SK-N-SH (cell line): ENCODE results near the gene CNOT4. TPM values are rescaled to one million over a fixed set of nuclear protein-coding genes. Genes with fewer than 3 reads are reported as not detected.

Experiments used
- CTCF ChIA-PET: fragments of 300-600, 350-600 bp; formaldehyde crosslinking; extraction: SDS; loops from one replicate; lab custom pipeline; 2021; lab: Yijun Ruan, JAX
- POLR2A ChIA-PET: fragments of 350-600 bp; sonication (Branson Sonifier 250); formaldehyde crosslinking; extraction: SDS; loops from one replicate; lab custom pipeline; 2020; ENCODE audit warnings: antibody characterized with exemption, inconsistent platforms; lab: Yijun Ruan, JAX
- DNase-seq: peaks from one replicate; pipeline ENCODE4 v3.0.0; 2012
- H2AFZ ChIP-seq: fragments of 200-600 bp; sonication (generic); 2 replicates; pipeline ENCODE4 v1.8.1; 2016; ENCODE audit warnings: antibody characterized with exemption, mild to moderate bottlenecking, low read depth
- H3F3A ChIP-seq: fragments of 200-600 bp; sonication (generic); replicated peaks from 2 replicates; pipeline ENCODE3; 2016; ENCODE audit warnings: antibody characterized with exemption, mild to moderate bottlenecking; ENCODE audit not compliant: insufficient read depth
- H3K27ac ChIP-seq, 2 experiments: fragments of 200-500 bp in 1 of 2; fragments of 200-600 bp in 1 of 2; sonication (Bioruptor generic) in 1 of 2; sonication (generic), shearing (Covaris generic) in 1 of 2; 2 replicates each; pipeline versions ENCODE4 v1.5.1 to v1.6.1; 2014 to 2016; ENCODE audit warnings: low read depth in 2 of 2, inconsistent platforms in 1 of 2, low read length in 1 of 2, mild to moderate bottlenecking in 1 of 2, mixed read lengths in 1 of 2
- H3K27me3 ChIP-seq: fragments of 200-600 bp; sonication (generic), shearing (Covaris generic); 2 replicates; pipeline ENCODE4 v1.6.1; 2016; ENCODE audit warnings: mixed run types; ENCODE audit not compliant: insufficient read depth
- H3K36me3 ChIP-seq, 2 experiments: fragments of 200-500 bp in 1 of 2; fragments of 200-600 bp in 1 of 2; sonication (Bioruptor generic) in 1 of 2; sonication (generic) in 1 of 2; replicated peaks in 1 of 2; 2 replicates each; pipeline versions ENCODE3 to v1.5.1; 2014 to 2016; ENCODE audit warnings: low read length in 1 of 2, mild to moderate bottlenecking in 1 of 2; ENCODE audit not compliant: insufficient read depth in 2 of 2, control insufficient read depth in 1 of 2
- H3K4me1 ChIP-seq, 2 experiments: fragments of 200-500 bp in 1 of 2; fragments of 200-600 bp in 1 of 2; sonication (Bioruptor generic) in 1 of 2; sonication (generic), shearing (Covaris generic) in 1 of 2; 2 replicates each; pipeline versions ENCODE4 v1.5.1 to v1.6.1; 2014 to 2016; ENCODE audit warnings: low read depth in 1 of 2, low read length in 1 of 2, mixed run types in 1 of 2; ENCODE audit not compliant: insufficient read depth in 2 of 2, control insufficient read depth in 1 of 2
- H3K4me2 ChIP-seq: fragments of 200-600 bp; sonication (generic), shearing (Covaris generic); 2 replicates; pipeline ENCODE4 v1.6.1; 2017; ENCODE audit warnings: mixed run types
- H3K4me3 ChIP-seq, 2 experiments: fragments of 200-500 bp in 1 of 2; fragments of 200-600 bp in 1 of 2; sonication (Bioruptor generic) in 1 of 2; sonication (generic), shearing (Covaris generic) in 1 of 2; 2 replicates each; pipeline versions ENCODE4 v1.5.1 to v1.8.1; 2014 to 2016; ENCODE audit warnings: low read depth in 2 of 2, inconsistent platforms in 1 of 2, low read length in 1 of 2, mild to moderate bottlenecking in 1 of 2, mixed read lengths in 1 of 2, moderate library complexity in 1 of 2
- H3K79me2 ChIP-seq: fragments of 200-600 bp; sonication (generic); 2 replicates; pipeline ENCODE4 v1.8.1; 2017; ENCODE audit warnings: mild to moderate bottlenecking; ENCODE audit not compliant: insufficient read depth
- H3K9ac ChIP-seq: fragments of 200-600 bp; sonication (generic); 2 replicates; pipeline ENCODE4 v1.6.1; 2017; ENCODE audit warnings: mixed run types
- H3K9me2 ChIP-seq: fragments of 200-600 bp; sonication (generic); 2 replicates; pipeline ENCODE4 v1.6.1; 2017; ENCODE audit warnings: mixed run types
- H3K9me3 ChIP-seq: fragments of 200-600 bp; sonication (generic); 2 replicates; pipeline ENCODE4 v1.6.1; 2017; ENCODE audit warnings: mixed run types, mild to moderate bottlenecking, moderate library complexity
- H4K20me1 ChIP-seq: fragments of 200-600 bp; sonication (generic); 2 replicates; pipeline ENCODE4 v1.6.1; 2017; ENCODE audit warnings: mild to moderate bottlenecking, mixed run types; ENCODE audit not compliant: insufficient read depth
- ELF1 ChIP-seq: IDR thresholded peaks from 2 replicates; pipeline ENCODE4 v1.4.0; 2012
- EP300 ChIP-seq, 2 experiments: IDR thresholded peaks; 2 replicates each; pipeline versions ENCODE4 v1.4.0 to v1.6.1; 2012; ENCODE audit warnings: borderline replicate concordance in 1 of 2, low read depth in 1 of 2, low read length in 1 of 2
- EZH2phosphoT487 ChIP-seq: fragments of 200-600 bp; sonication (generic); IDR thresholded peaks from 2 replicates; pipeline ENCODE4 v1.6.1; 2017; ENCODE audit warnings: low read depth, mixed run types, mild to moderate bottlenecking, antibody characterized with exemption, moderate library complexity, borderline replicate concordance
- FOXJ3 ChIP-seq: sonication (generic); formaldehyde crosslinking; IDR thresholded peaks from 2 replicates; pipeline ENCODE4 v1.5.1; 2020; ENCODE audit warnings: mild to moderate bottlenecking, missing genetic modification reagents
- FOXM1 ChIP-seq: IDR thresholded peaks from 2 replicates; pipeline ENCODE4 v1.4.0; 2012; ENCODE audit warnings: low read depth, mild to moderate bottlenecking
- GABPA ChIP-seq: IDR thresholded peaks from 2 replicates; pipeline ENCODE4 v1.4.0; 2012; ENCODE audit warnings: low read depth, mild to moderate bottlenecking
- JUND ChIP-seq: IDR thresholded peaks from 2 replicates; pipeline ENCODE4 v1.4.0; 2012
- MXI1 ChIP-seq: IDR thresholded peaks from 2 replicates; pipeline ENCODE4 v1.6.1; 2012; ENCODE audit warnings: mild to moderate bottlenecking, low read depth, low read length, improper control_type of control experiment
- NRF1 ChIP-seq: IDR thresholded peaks from 2 replicates; pipeline ENCODE4 v1.6.1; 2012; ENCODE audit warnings: low read depth, mild to moderate bottlenecking, low read length
- RAD21 ChIP-seq: IDR thresholded peaks from 2 replicates; pipeline ENCODE4 v1.6.1; 2012; ENCODE audit warnings: mild to moderate bottlenecking, low read length
- RCOR1 ChIP-seq: fragments of 150-350 bp; IDR thresholded peaks from 2 replicates; pipeline ENCODE4 v1.6.1; 2017; ENCODE audit warnings: antibody characterized with exemption, low read length
- RFX5 ChIP-seq: IDR thresholded peaks from 2 replicates; pipeline ENCODE4 v1.6.1; 2012; ENCODE audit warnings: mild to moderate bottlenecking, improper control_type of control experiment, low read length
- SIN3A ChIP-seq: IDR thresholded peaks from 2 replicates; pipeline ENCODE4 v1.6.1; 2012; ENCODE audit warnings: low read depth, mild to moderate bottlenecking, low read length, moderate library complexity, borderline replicate concordance
- TCF12 ChIP-seq: IDR thresholded peaks from 2 replicates; pipeline ENCODE4 v1.4.0; 2012
- WGBS: methylation state at CpG from one replicate; pipeline ENCODE4 v1.1.6; 2017; ENCODE audit warnings: low lambda C conversion rate; 5-methylcytosine and 5-hydroxymethylcytosine counted together
- polyA plus RNA-seq, 3 experiments: library from polyadenylated mRNA; depleted of rRNA; stranded (reverse); fragments of >200 nt; gene quantifications; 2 replicates each; pipeline ENCODE4 v1.2.3, GENCODE V29; 2012
- TF ChIP-seq, protein P1 (sequence below): IDR thresholded peaks from 2 replicates; pipeline ENCODE4 v1.4.0; 2012; ENCODE audit warnings: low read depth, borderline replicate concordance
- TF ChIP-seq, protein P2 (sequence below): IDR thresholded peaks from 2 replicates; pipeline ENCODE4 v1.4.0; 2012; ENCODE audit warnings: low read depth, borderline replicate concordance

CNOT4 gene
- polyA plus RNA-seq, 1 of the 3 experiments (the other 2 are of a cell fraction) = 8.0 TPM

DNA sequence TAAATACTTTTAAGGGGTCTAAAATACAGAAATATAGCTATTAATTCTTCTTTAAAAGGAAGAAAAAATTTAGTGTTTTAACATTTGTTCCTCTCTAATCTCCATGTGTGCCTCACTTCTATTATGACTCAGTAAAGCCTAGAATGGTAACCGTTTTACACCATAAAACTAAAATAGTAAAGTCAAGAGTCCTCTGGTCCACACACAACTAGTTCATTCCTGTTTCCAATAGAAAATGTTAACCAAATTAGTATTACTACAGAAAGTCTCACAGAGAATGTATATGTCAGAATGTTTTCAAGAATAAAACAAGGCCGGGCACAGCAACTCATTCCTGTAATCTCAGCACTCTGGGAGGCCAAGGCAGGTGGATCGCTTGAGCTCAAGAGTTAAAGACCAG lies 55.8 kb downstream of the CNOT4 start:
- Histone ChIP-seq H3K9me3 (no peaks in the 10 kb centered on the region), H3K36me3 (no peaks in the 10 kb centered on the region), H3K4me2 (no peak overlapping the region), H3F3A (peaks cover 4% of the 10 kb centered on the region), H3K9me2 (no peaks in the 10 kb centered on the region), H3K9ac (no peak overlapping the region), H2AFZ (no peak overlapping the region), H3K27me3 (no peaks in the 10 kb centered on the region), H3K4me1 (peaks cover 3 to 5% of the 10 kb centered on the region in 2 experiments; a peak in 2 of 4 replicates), H3K79me2 (peaks cover 77% of the 10 kb centered on the region), H3K27ac (no peak overlapping the region), H4K20me1 (peaks cover 46% of the 10 kb centered on the region), H3K4me3 (no peak overlapping the region)
- CTCF ChIA-PET = interaction anchor here (1.3 to 1.7 kb wide), 3 partner anchors 39 to 118 kb away, joined by 3 to 5 read pairs (median 3); partner anchors contain the start of gene CNOT4
- TF ChIP-seq RFX5 (no peak), JUND (no peak), FOXM1 (no peak), NRF1 (no peak)
- POLR2A ChIA-PET = no interaction called here
- 92% methylated on average over 3 of the region's 3 CpGs for whole genome bisulfite sequencing
- DNase-seq = no peak

DNA sequence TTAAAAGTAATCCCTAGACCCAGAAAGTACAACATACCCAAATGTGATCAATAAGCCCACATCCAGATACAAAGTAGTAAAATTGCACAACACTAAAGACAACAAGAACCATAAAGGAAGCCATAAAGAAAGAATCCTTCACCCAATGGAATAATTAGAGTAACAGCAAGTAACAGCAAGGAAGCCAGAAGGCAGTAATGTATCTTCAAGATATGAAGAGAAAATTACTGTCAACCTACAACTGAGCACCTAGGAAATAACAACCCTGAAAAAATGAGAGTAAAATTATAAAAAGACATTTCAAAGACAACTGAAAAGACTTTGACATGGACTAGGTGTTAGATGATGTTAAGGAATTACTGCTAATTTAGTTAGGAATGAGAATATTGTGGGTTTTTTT lies 60.5 kb downstream of the CNOT4 start:
- Histone ChIP-seq H3K36me3 (peaks cover 0 to 4% of the 10 kb centered on the region in 2 experiments), H2AFZ (no peak overlapping the region), H3K4me2 (no peak overlapping the region), H3K27me3 (no peaks in the 10 kb centered on the region), H3K4me3 (no peak overlapping the region), H3K9ac (no peak overlapping the region), H4K20me1 (peaks cover 41% of the 10 kb centered on the region), H3K9me2 (no peaks in the 10 kb centered on the region), H3K4me1 (peaks cover 3 to 4% of the 10 kb centered on the region in 2 experiments; a peak in 1 of 4 replicates), H3K27ac (no peak overlapping the region), H3K79me2 (peaks cover 69% of the 10 kb centered on the region), H3F3A (peaks cover 4% of the 10 kb centered on the region), H3K9me3 (no peaks in the 10 kb centered on the region)
- DNase-seq = no peak
- TF ChIP-seq, protein P1, sequence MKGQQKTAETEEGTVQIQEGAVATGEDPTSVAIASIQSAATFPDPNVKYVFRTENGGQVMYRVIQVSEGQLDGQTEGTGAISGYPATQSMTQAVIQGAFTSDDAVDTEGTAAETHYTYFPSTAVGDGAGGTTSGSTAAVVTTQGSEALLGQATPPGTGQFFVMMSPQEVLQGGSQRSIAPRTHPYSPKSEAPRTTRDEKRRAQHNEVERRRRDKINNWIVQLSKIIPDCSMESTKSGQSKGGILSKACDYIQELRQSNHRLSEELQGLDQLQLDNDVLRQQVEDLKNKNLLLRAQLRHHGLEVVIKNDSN = no peak
- TF ChIP-seq RAD21 (no peak), EZH2phosphoT487 (no peak), TCF12 (no peak), ELF1 (no peak), SIN3A (no peak)
- CTCF ChIA-PET = interaction anchor here (1.0 to 1.2 kb wide), 2 partner anchors 15 to 18 kb away, joined by 3 to 4 read pairs; no protein-coding TSS in a partner anchor
- POLR2A ChIA-PET = no interaction called here

DNA sequence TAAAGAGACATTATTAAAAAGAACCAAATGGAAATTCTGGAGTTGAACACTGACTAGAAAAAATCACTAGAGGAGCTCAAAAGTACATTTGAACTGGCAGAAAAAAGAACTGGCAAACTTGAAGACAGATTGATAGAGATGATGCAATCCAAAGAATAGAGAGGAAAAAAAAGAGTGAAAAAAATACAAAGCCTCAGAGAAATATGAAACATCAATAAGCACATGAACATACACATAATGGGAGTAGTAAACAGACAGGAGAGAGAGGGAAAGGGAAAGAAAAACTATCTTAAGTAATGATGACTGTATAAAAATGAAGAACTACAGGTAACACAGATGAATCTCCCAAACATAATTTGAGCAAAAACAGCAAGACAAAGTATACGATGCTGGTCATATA lies 61.1 kb downstream of the CNOT4 start:
- CTCF ChIA-PET = interaction anchor here (1.0 kb wide), 1 partner anchor 14 kb away, joined by 3 read pairs; no protein-coding TSS in a partner anchor
- H3K79me2 ChIP-seq = peaks cover 68% of the 10 kb centered on the region

More for the DNA sequence above, 61.1 kb downstream of the CNOT4 start:
- no peak overlapping the region for H3K9ac ChIP-seq
- no peak overlapping the region for H3K27ac ChIP-seq
- H3K9me2 ChIP-seq = no peaks in the 10 kb centered on the region
- peaks cover 41% of the 10 kb centered on the region for H4K20me1 ChIP-seq
- H3K4me3 ChIP-seq = no peak overlapping the region
- POLR2A ChIA-PET = no interaction called here
- peaks cover 0 to 7% of the 10 kb centered on the region in 2 experiments for H3K36me3 ChIP-seq
- H2AFZ ChIP-seq = no peak overlapping the region
- H3K4me1 ChIP-seq = peaks cover 3 to 4% of the 10 kb centered on the region in 2 experiments; a peak in 1 of 4 replicates
- H3F3A ChIP-seq = peaks cover 4% of the 10 kb centered on the region
- H3K27me3 ChIP-seq = no peaks in the 10 kb centered on the region
- TF ChIP-seq RCOR1 (no peak), EP300 (IDR thresholded peaks at IDR 0.05; ENCODE audit: borderline replicate concordance in 1 of 2, low read depth in 1 of 2, low read length in 1 of 2) (no peak), FOXJ3 (CRISPR knock-in tag) (no peak), FOXM1 (no peak), GABPA (no peak), MXI1 (no peak), EZH2phosphoT487 (no peak), SIN3A (no peak)
- TF ChIP-seq, protein P2, sequence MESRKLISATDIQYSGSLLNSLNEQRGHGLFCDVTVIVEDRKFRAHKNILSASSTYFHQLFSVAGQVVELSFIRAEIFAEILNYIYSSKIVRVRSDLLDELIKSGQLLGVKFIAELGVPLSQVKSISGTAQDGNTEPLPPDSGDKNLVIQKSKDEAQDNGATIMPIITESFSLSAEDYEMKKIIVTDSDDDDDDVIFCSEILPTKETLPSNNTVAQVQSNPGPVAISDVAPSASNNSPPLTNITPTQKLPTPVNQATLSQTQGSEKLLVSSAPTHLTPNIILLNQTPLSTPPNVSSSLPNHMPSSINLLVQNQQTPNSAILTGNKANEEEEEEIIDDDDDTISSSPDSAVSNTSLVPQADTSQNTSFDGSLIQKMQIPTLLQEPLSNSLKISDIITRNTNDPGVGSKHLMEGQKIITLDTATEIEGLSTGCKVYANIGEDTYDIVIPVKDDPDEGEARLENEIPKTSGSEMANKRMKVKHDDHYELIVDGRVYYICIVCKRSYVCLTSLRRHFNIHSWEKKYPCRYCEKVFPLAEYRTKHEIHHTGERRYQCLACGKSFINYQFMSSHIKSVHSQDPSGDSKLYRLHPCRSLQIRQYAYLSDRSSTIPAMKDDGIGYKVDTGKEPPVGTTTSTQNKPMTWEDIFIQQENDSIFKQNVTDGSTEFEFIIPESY = no peak
- no peak for DNase-seq
- no peak overlapping the region for H3K4me2 ChIP-seq
- H3K9me3 ChIP-seq = no peaks in the 10 kb centered on the region
- 89% methylated on average over 1 of the region's 1 CpG for WGBS
